Neuronal stem cell (in vitro differentiated cells): ENCODE measurements around the gene GLIS1.

Experiments
- DNase-seq: peaks from one replicate; pipeline ENCODE4 v3.0.0-alpha.2; 2013; ENCODE audit warnings: low spot score
- H2AFZ ChIP-seq: one replicate; pipeline ENCODE4 v1.6.1; 2013; ENCODE audit warnings: mild to moderate bottlenecking, low read length, inconsistent platforms
- H2AK5ac ChIP-seq: 2 replicates; pipeline ENCODE4 v1.6.1; 2013; ENCODE audit warnings: low read depth, mild to moderate bottlenecking, inconsistent platforms, low read length, moderate library complexity, mixed read lengths
- H2BK120ac ChIP-seq: 2 replicates; pipeline ENCODE4 v1.6.1; 2013; ENCODE audit warnings: low read depth, mild to moderate bottlenecking, inconsistent platforms, low read length, moderate library complexity, mixed read lengths
- H2BK12ac ChIP-seq: one replicate; pipeline ENCODE4 v1.6.1; 2013; ENCODE audit warnings: low read length, inconsistent platforms
- H2BK15ac ChIP-seq: 2 replicates; pipeline ENCODE4 v1.6.1; 2013; ENCODE audit warnings: mild to moderate bottlenecking, low read length, inconsistent platforms, mixed read lengths
- H2BK5ac ChIP-seq: one replicate; pipeline ENCODE4 v1.6.1; 2013; ENCODE audit warnings: inconsistent platforms, mild to moderate bottlenecking, low read length, moderate library complexity
- H3K14ac ChIP-seq: one replicate; pipeline ENCODE4 v1.6.1; 2013; ENCODE audit warnings: low read length, inconsistent platforms
- H3K18ac ChIP-seq: 2 replicates; pipeline ENCODE4 v1.6.1; 2013; ENCODE audit warnings: low read length, inconsistent platforms
- H3K23ac ChIP-seq: 2 replicates; pipeline ENCODE4 v1.6.1; 2013; ENCODE audit warnings: low read depth, mild to moderate bottlenecking, mixed read lengths, low read length, inconsistent platforms; ENCODE audit not compliant: poor library complexity
- H3K27ac ChIP-seq: replicated peaks from 3 replicates; pipeline ENCODE4 v1.5.1; 2013; ENCODE audit warnings: low read length, inconsistent platforms
- H3K27me3 ChIP-seq, 3 experiments: 2 replicates each; pipeline ENCODE4 v1.6.1; 2013; ENCODE audit warnings: low read length in 3 of 3, mild to moderate bottlenecking in 2 of 3, inconsistent platforms in 1 of 3, low read depth in 1 of 3, mixed read lengths in 1 of 3, moderate library complexity in 1 of 3; ENCODE audit not compliant: control insufficient read depth in 3 of 3, insufficient read depth in 3 of 3
- H3K36me3 ChIP-seq, 2 donors: replicated peaks in 1 of 2; 2 replicates each; pipeline ENCODE4 v1.6.1; 2013; ENCODE audit warnings: low read length in 2 of 2; ENCODE audit not compliant: control insufficient read depth in 2 of 2, insufficient read depth in 2 of 2
- H3K4ac ChIP-seq: 2 replicates; pipeline ENCODE4 v1.6.1; 2013; ENCODE audit warnings: inconsistent platforms, mild to moderate bottlenecking, low read length, moderate library complexity
- H3K4me1 ChIP-seq, 2 donors: 1 replicate in 1 of 2; 2 replicates in 1 of 2; pipeline ENCODE4 v1.6.1; 2013; ENCODE audit warnings: low read length in 2 of 2, low read depth in 1 of 2; ENCODE audit not compliant: control insufficient read depth in 2 of 2, insufficient read depth in 1 of 2
- H3K4me2 ChIP-seq: one replicate; pipeline ENCODE4 v1.6.1; 2013; ENCODE audit warnings: mild to moderate bottlenecking, low read length, inconsistent platforms; ENCODE audit not compliant: insufficient read depth, poor library complexity, severe bottlenecking
- H3K4me3 ChIP-seq, 2 donors: 2 replicates each; pipeline ENCODE4 v1.5.1; 2013; ENCODE audit warnings: low read length in 2 of 2, mild to moderate bottlenecking in 2 of 2, inconsistent platforms in 1 of 2, moderate library complexity in 1 of 2
- H3K79me1 ChIP-seq: one replicate; pipeline ENCODE4 v1.6.1; 2013; ENCODE audit warnings: low read depth, mild to moderate bottlenecking, inconsistent platforms, low read length, moderate library complexity
- H3K9ac ChIP-seq: one replicate; pipeline ENCODE4 v1.6.1; 2013; ENCODE audit warnings: mild to moderate bottlenecking, low read depth, low read length, inconsistent platforms; ENCODE audit not compliant: poor library complexity
- H3K9me3 ChIP-seq, 2 donors: replicated peaks in 1 of 2; 2 replicates each; pipeline versions ENCODE3 to v1.6.1; 2013; ENCODE audit warnings: low read length in 2 of 2, mild to moderate bottlenecking in 2 of 2, inconsistent platforms in 1 of 2, low read depth in 1 of 2, mixed read lengths in 1 of 2, moderate library complexity in 1 of 2; ENCODE audit not compliant: control insufficient read depth in 2 of 2, insufficient read depth in 1 of 2
- H4K8ac ChIP-seq: one replicate; pipeline ENCODE4 v1.6.1; 2013; ENCODE audit warnings: low read depth, mild to moderate bottlenecking, inconsistent platforms, low read length, moderate library complexity
- H4K91ac ChIP-seq: one replicate; pipeline ENCODE4 v1.6.1; 2013; ENCODE audit warnings: low read length, low read depth, mild to moderate bottlenecking, inconsistent platforms; ENCODE audit not compliant: poor library complexity
- WGBS, 2 donors: extraction: QIAGEN DNeasy Blood & Tissue Kit; methylation state at CpG; one replicate each; pipeline ENCODE4 v1.1.7; 2013; ENCODE audit warnings: missing lambda C conversion rate in 2 of 2, mixed read lengths in 1 of 2; ENCODE audit not compliant: insufficient read length in 2 of 2, insufficient replicate concordance in 1 of 2; ENCODE audit errors: extremely low coverage in 2 of 2; 5-methylcytosine and 5-hydroxymethylcytosine counted together

GLIS1 gene

DNA sequence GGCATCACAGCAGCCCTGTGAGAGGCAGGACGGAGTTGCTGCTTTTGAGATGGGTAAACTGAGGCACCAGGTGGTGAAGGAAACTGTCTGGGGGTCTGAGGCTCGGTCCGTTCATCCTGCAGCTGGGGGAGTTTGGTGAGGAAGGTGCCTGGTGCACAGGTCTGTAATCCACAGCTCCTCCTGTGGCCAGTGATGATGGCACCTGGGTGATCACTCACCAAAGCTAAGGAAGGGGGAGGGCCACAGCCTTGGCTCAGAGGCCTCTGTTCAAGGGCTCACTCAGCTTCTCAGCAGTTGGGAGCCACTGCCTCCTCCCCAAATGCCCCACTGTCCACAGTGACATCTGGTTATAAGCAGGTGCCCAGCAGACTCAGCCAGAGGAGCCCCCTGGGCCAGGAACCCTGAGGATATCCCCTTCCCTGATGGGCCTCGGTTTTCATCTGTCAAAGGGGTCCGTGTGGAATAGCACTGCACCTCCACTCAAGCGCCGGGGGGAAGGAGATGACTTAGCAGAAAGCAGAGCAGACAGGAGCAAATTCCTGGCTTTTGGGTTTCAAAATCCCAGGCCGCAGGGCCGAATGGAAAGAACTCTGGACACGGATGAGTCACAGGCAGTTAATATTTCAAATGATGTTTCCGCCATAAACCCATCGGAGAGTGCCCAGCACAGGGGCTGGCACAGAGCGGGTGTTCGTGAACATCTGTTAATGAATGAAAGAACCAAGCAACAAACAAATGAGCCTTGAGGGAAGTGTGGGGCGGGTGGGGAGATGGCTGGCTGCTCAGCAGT, 197.0 kb downstream of the GLIS1 start:
- H3K27ac ChIP-seq, result no peak overlapping the region
- H2AFZ ChIP-seq, result no peak overlapping the region
- H3K9me3 ChIP-seq, result no peaks in the 10 kb centered on the region
- H2BK12ac ChIP-seq, result no peak overlapping the region
- H3K4me2 ChIP-seq, result no peak overlapping the region
- H3K27me3 ChIP-seq, result peaks cover 0 to 27% (median 0%) of the 10 kb centered on the region in 3 experiments
- WGBS, 2 donors, result no CpG with 5 or more reads among the region's 15 CpGs
- peak overlapping the region; percentile 56 for H3K18ac ChIP-seq
- no peak for DNase-seq
- no peak overlapping the region for H3K23ac ChIP-seq
- no peak overlapping the region for H3K4me3 ChIP-seq
- H2BK15ac ChIP-seq, result peak overlapping the region; percentile 60
- no peaks in the 10 kb centered on the region for H3K79me1 ChIP-seq
- no peak overlapping the region for H2BK120ac ChIP-seq
- no peak overlapping the region for H3K4ac ChIP-seq
- H2AK5ac ChIP-seq, result no peak overlapping the region
- H3K36me3 ChIP-seq, result no peaks in the 10 kb centered on the region
- H4K91ac ChIP-seq, result no peak overlapping the region
- H3K4me1 ChIP-seq, result peaks cover 0 to 6% of the 10 kb centered on the region in 2 donors
- H2BK5ac ChIP-seq, result no peak overlapping the region
- no peak overlapping the region for H3K9ac ChIP-seq
- H3K14ac ChIP-seq, result peak overlapping the region; percentile 72
- no peak overlapping the region for H4K8ac ChIP-seq

DNA sequence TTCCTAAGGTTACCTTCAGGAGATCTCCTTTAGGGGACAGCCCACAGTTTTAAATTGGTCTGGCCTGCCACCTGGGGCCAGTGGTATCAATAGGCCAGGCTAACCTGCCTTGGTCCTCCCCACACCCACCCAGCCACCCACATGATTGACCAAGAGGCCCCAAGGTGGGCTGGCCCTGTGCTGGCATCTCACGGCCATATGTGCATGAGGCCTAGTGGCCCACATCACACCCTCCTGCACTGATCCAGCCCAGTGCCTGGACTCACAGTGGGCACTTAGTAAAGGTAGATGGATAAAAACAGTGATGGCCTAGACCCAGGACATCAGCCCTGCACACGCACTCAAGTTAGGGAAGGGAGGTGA, 197.7 kb downstream of the GLIS1 start:
- no peak overlapping the region for H2AFZ ChIP-seq
- no peaks in the 10 kb centered on the region for H3K79me1 ChIP-seq
- no peak overlapping the region for H3K4me2 ChIP-seq
- H3K27me3 ChIP-seq, result peaks cover 0 to 25% (median 0%) of the 10 kb centered on the region in 3 experiments
- no peak for DNase-seq
- H2BK5ac ChIP-seq, result no peak overlapping the region
- WGBS, 2 donors, result no CpG with 5 or more reads among the region's 2 CpGs
- peak overlapping the region; percentile 2 for H2AK5ac ChIP-seq
- H2BK120ac ChIP-seq, result no peak overlapping the region
- no peak overlapping the region for H2BK12ac ChIP-seq
- no peaks in the 10 kb centered on the region for H3K36me3 ChIP-seq
- peaks cover 0 to 6% of the 10 kb centered on the region in 2 donors for H3K4me1 ChIP-seq
- H3K14ac ChIP-seq, result peak overlapping the region; percentile 72
- H4K91ac ChIP-seq, result no peak overlapping the region
- H3K27ac ChIP-seq, result no peak overlapping the region
- no peak overlapping the region for H3K23ac ChIP-seq
- H3K9ac ChIP-seq, result no peak overlapping the region
- no peak overlapping the region for H3K18ac ChIP-seq
- no peak overlapping the region for H3K4me3 ChIP-seq
- no peak overlapping the region for H2BK15ac ChIP-seq
- H4K8ac ChIP-seq, result no peak overlapping the region
- H3K4ac ChIP-seq, result no peak overlapping the region
- no peaks in the 10 kb centered on the region for H3K9me3 ChIP-seq

DNA sequence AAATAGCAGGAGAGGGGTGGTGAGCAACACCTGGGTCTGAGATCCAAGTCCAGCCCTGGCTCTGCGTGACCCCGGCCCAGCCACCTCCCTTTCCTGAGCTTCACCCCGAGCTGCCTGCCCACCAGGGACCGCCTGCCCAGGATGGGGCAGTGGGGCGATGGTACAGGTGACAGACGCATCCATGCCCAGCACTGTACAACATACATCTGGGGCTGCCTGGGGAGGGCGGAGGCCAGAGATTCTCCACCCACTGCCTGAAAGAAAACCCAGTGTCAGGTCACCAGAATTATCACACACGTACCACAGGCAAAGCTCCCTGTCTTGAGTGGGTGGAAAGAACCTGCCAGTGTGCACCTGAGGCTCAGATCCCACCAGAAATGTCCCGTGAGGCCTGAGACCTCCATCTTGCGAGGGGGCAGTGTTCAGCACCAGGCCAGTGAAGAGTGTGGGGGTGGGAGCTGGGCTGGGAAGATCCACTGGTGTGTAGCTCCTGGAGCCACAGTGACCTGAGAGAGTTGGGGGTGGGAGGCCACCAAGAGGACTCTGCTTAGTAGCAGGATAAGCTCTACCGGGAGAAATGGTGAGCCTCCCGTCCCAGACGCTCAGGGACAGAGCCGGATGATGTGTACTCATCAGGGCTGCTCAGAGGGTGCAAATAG, 198.2 kb downstream of the GLIS1 start:
- H3K4me1 ChIP-seq, result peaks cover 0 to 4% of the 10 kb centered on the region in 2 donors
- no peak overlapping the region for H3K4me2 ChIP-seq
- no peak overlapping the region for H2BK5ac ChIP-seq
- H3K4ac ChIP-seq, result no peak overlapping the region
- no CpG with 5 or more reads among the region's 14 CpGs for WGBS, 2 donors
- no peak overlapping the region for H3K14ac ChIP-seq
- peak overlapping the region; percentile 51 for H2AK5ac ChIP-seq
- H2BK12ac ChIP-seq, result no peak overlapping the region
- no peak overlapping the region for H3K9ac ChIP-seq
- peaks cover 0 to 28% (median 0%) of the 10 kb centered on the region in 3 experiments for H3K27me3 ChIP-seq
- peak overlapping the region; percentile 62 for H2BK15ac ChIP-seq
- H3K36me3 ChIP-seq, result no peaks in the 10 kb centered on the region
- H3K23ac ChIP-seq, result no peak overlapping the region
- peak overlapping the region; percentile 15 for H3K18ac ChIP-seq
- H3K4me3 ChIP-seq, result no peak overlapping the region
- H3K9me3 ChIP-seq, result no peaks in the 10 kb centered on the region
- no peak overlapping the region for H4K91ac ChIP-seq
- no peak overlapping the region for H2AFZ ChIP-seq
- no peak overlapping the region for H3K27ac ChIP-seq
- no peaks in the 10 kb centered on the region for H3K79me1 ChIP-seq
- no peak overlapping the region for H2BK120ac ChIP-seq
- DNase-seq, result no peak
- H4K8ac ChIP-seq, result no peak overlapping the region
